HL-60 (cell line): ENCODE data around the gene RAB1A.

ENCODE experiments used
- POLR2AphosphoS5 ChIP-seq: IDR thresholded peaks from 2 replicates; pipeline ENCODE4 v1.6.1; 2012; ENCODE audit warnings: low read depth
- REST ChIP-seq: IDR thresholded peaks from 2 replicates; pipeline ENCODE4 v1.6.1; 2012; ENCODE audit warnings: low read depth; ENCODE audit not compliant: insufficient replicate concordance

GRCh38 chr2:65085148-65085547 is 44.8 kb downstream of the RAB1A start:
- no peak for TF ChIP-seq REST
- no peak for TF ChIP-seq POLR2AphosphoS5
